ENCODE results near the gene FLAD1. TPM values are rescaled to one million over a fixed set of nuclear protein-coding genes. Genes with fewer than 3 reads are reported as not detected.

FLAD1 gene
- total and polyA plus RNA-seq, 2 of the 4 experiments (the other 2 are of a cell fraction) = 26.3 to 37.3 TPM

DNA sequence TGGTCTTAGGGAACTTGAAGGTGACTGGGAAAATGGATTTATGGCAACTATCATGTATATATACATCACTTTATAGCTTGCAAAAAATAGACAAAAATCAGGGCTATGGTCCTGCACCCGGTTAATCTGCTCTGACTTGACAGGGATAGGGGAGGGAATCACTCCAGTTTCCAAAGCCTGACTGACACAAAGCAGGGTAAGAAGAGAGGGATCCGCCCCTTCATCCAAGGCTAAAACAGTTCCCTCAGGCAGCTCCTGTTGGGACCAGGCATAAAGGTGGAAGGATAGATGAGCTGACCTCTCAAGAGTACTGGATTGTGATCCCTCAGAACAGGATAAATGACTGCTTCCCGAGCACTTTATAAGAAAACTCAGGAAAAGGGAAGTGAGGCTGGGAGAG is 28.6 kb upstream of the FLAD1 start:
- no peak overlapping the region for H4K8ac ChIP-seq (ENCODE audit: low read depth in 2 of 2, low read length in 2 of 2)
- no peak overlapping the region for H4K91ac ChIP-seq (ENCODE audit: insufficient read depth, low read depth, low read length)
- H3K9me1 ChIP-seq (ENCODE audit: insufficient read depth, low read length) = peaks cover 9% of the 10 kb centered on the region
- no peak overlapping the region for H3K27ac ChIP-seq (ENCODE audit: insufficient read depth, low read length)
- H2BK15ac ChIP-seq (ENCODE audit: low read depth, low read length) = no peak overlapping the region
- peak overlapping the region; percentile 90; the same call in 1 of the 2 replicates for H3K4me2 ChIP-seq (ENCODE audit: low read depth, low read length)
- in situ Hi-C loops (cut with MboI; ENCODE audit: low sequenced_read_pairs) (loop anchor here (10.0 kb wide), 1 partner anchor 100 kb away; the partner anchor contains the start of gene ADAM15), dilution Hi-C loops (cut with HindIII; ENCODE audit: low sequenced_read_pairs, unreplicated experiment) (no loop called here), intact Hi-C loops (cut with micrococcal nuclease) (no loop called here)
- WGBS, 2 experiments (ENCODE audit: extremely low coverage in 2 of 2, insufficient read length in 1 of 2) = no CpG with 5 or more reads among the region's 3 CpGs
- peaks cover 18% of the 10 kb centered on the region for H3K36me3 ChIP-seq (ENCODE audit: control insufficient read depth, insufficient read depth, low read length)
- no peak overlapping the region for H3K14ac ChIP-seq (replicated peaks; ENCODE audit: low read depth, low read length)
- no peak overlapping the region for H2AFZ ChIP-seq (replicated peaks; ENCODE audit: low read length, poor library complexity)
- H3K79me1 ChIP-seq (ENCODE audit: low read depth in 1 of 2, low read length in 2 of 2) = peaks cover 8 to 43% of the 10 kb centered on the region in 2 experiments; a peak in 3 of 4 replicates
- H2BK5ac ChIP-seq (ENCODE audit: low read depth, low read length, poor library complexity, severe bottlenecking) = no peak overlapping the region
- H3K9ac ChIP-seq (ENCODE audit: low read depth, low read length) = peak overlapping the region; percentile 20; the same call in 1 of the 2 replicates
- POLR2A ChIA-PET (ENCODE audit: unreplicated experiment) = no interaction called here
- no peak overlapping the region for H2AK9ac ChIP-seq (replicated peaks; ENCODE audit: low read depth, low read length, poor library complexity)
- BruUV-seq (replicated peaks) = no TSS peak
- H4K20me1 ChIP-seq (ENCODE audit: insufficient read depth, low read length) = peaks cover 14% of the 10 kb centered on the region
- no peak overlapping the region for H3K4ac ChIP-seq (ENCODE audit: low read depth, low read length)
- H3K18ac ChIP-seq (ENCODE audit: low read depth, low read length) = no peak overlapping the region
- TF ChIP-seq CEBPB (IDR thresholded peaks at IDR 0.05; ENCODE audit: low read depth, low read length) (no peak), MAZ (IDR thresholded peaks at IDR 0.05; ENCODE audit: borderline replicate concordance, low read depth, low read length) (no peak), SMC3 (IDR thresholded peaks at IDR 0.05; ENCODE audit: low read depth, low read length) (no peak), CHD1 (IDR thresholded peaks at IDR 0.05; ENCODE audit: low read depth, low read length) (no peak), RFX5 (IDR thresholded peaks at IDR 0.05; ENCODE audit: low read depth, low read length) (no peak), BHLHE40 (IDR thresholded peaks at IDR 0.05; ENCODE audit: low read depth, low read length) (no peak), RCOR1 (IDR thresholded peaks at IDR 0.05; ENCODE audit: insufficient replicate concordance, low read length) (no peak), NFE2L2 (IDR thresholded peaks at IDR 0.05; ENCODE audit: low read depth, low read length) (no peak), FOS (IDR thresholded peaks at IDR 0.05; ENCODE audit: low read depth, low read length) (no peak), MAFK (IDR thresholded peaks at IDR 0.05; ENCODE audit: low read depth, low read length) (no peak), POLR2A (IDR thresholded peaks at IDR 0.05; ENCODE audit: low read depth, low read length) (no peak), MXI1 (IDR thresholded peaks at IDR 0.05; ENCODE audit: borderline replicate concordance, low read depth, low read length) (no peak), RAD21 (IDR thresholded peaks at IDR 0.05; ENCODE audit: low read length) (no peak)
- TF ChIP-seq, protein P1, sequence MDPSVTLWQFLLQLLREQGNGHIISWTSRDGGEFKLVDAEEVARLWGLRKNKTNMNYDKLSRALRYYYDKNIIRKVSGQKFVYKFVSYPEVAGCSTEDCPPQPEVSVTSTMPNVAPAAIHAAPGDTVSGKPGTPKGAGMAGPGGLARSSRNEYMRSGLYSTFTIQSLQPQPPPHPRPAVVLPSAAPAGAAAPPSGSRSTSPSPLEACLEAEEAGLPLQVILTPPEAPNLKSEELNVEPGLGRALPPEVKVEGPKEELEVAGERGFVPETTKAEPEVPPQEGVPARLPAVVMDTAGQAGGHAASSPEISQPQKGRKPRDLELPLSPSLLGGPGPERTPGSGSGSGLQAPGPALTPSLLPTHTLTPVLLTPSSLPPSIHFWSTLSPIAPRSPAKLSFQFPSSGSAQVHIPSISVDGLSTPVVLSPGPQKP (IDR thresholded peaks at IDR 0.05; ENCODE audit: borderline replicate concordance, low read depth, low read length) = no peak
- TF ChIP-seq, protein P2, sequence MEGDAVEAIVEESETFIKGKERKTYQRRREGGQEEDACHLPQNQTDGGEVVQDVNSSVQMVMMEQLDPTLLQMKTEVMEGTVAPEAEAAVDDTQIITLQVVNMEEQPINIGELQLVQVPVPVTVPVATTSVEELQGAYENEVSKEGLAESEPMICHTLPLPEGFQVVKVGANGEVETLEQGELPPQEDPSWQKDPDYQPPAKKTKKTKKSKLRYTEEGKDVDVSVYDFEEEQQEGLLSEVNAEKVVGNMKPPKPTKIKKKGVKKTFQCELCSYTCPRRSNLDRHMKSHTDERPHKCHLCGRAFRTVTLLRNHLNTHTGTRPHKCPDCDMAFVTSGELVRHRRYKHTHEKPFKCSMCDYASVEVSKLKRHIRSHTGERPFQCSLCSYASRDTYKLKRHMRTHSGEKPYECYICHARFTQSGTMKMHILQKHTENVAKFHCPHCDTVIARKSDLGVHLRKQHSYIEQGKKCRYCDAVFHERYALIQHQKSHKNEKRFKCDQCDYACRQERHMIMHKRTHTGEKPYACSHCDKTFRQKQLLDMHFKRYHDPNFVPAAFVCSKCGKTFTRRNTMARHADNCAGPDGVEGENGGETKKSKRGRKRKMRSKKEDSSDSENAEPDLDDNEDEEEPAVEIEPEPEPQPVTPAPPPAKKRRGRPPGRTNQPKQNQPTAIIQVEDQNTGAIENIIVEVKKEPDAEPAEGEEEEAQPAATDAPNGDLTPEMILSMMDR (conservative IDR thresholded peaks at IDR 0.05; ENCODE audit: low read depth, low read length) = no peak
- TF ChIP-seq, protein P3, sequence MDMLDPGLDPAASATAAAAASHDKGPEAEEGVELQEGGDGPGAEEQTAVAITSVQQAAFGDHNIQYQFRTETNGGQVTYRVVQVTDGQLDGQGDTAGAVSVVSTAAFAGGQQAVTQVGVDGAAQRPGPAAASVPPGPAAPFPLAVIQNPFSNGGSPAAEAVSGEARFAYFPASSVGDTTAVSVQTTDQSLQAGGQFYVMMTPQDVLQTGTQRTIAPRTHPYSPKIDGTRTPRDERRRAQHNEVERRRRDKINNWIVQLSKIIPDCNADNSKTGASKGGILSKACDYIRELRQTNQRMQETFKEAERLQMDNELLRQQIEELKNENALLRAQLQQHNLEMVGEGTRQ (IDR thresholded peaks at IDR 0.05; ENCODE audit: low read depth, low read length) = no peak
- no peak overlapping the region for H2BK20ac ChIP-seq (ENCODE audit: low read depth, low read length)
- no peaks in the 10 kb centered on the region for H3K27me3 ChIP-seq (ENCODE audit: control insufficient read depth, insufficient read depth, low read length)
- H3K4me3 ChIP-seq (ENCODE audit: insufficient read depth, low read depth, low read length) = no peak overlapping the region
- no peaks in the 10 kb centered on the region for H3K9me3 ChIP-seq (ENCODE audit: control insufficient read depth, insufficient read depth, low read length)
- H4K5ac ChIP-seq (ENCODE audit: low read depth, low read length) = no peak overlapping the region
- no peak for DNase-seq
- no peak for ATAC-seq (ENCODE audit: low read depth)
- H3K4me1 ChIP-seq (ENCODE audit: control insufficient read depth, insufficient read depth, low read length) = peaks cover 11% of the 10 kb centered on the region
- no peak overlapping the region; the same call in 1 of the 2 replicates for H3K23ac ChIP-seq (ENCODE audit: low read depth, low read length)
- CTCF ChIA-PET = no interaction called here
- no peak overlapping the region for H2BK120ac ChIP-seq (ENCODE audit: low read depth, low read length)
- H2AK5ac ChIP-seq (ENCODE audit: low read depth, low read length) = no peak overlapping the region
- no peak overlapping the region for H3K56ac ChIP-seq (ENCODE audit: extremely low read depth, insufficient read depth, low read length)
